ENCODE results near the gene UCP2. TPM values are rescaled to one million over a fixed set of nuclear protein-coding genes. Genes with fewer than 3 reads are reported as not detected.
A peak's percentile ranks its signal among the peaks of the same experiment; 100 is the strongest.

Gene UCP2
- total RNA-seq, 2 experiments from 2014 or later = 199 to 288 TPM

DNA sequence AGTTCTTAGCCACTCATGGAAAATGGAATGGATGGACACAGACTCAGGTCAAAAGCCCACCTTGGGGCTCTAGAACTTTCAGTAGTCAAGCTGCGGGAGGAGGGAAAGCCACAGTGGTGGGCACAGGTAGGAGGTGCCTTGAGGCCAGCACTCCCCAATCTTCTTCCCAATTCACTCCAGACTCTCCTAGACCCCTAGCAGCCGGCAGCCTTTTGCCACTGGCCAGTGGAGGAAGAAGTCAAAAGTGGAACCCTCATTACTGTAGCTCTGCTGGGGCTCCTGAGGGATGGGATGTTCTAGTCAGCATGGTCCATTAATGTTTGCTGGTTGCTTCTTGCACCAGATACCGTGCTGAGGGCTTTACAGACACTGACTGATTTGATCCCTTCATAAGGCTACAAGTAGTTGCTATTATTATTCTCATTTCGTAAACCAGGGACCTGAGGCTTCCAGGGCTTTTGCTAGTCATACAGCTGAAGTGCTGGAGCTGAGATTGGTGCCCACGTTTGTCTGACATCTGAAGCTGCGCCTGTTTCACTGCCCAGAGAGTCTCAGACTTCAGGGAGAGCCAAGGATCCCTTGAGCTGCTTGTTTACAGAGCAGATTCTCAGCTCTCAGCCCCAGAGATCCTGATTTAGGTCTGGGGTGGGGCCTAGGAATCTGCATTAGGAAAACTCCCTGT is 25.2 kb upstream of the UCP2 start:
- H3K27ac Mint-ChIP-seq = no peak overlapping the region
- peaks cover 70% of the 10 kb centered on the region for H3K4me1 Mint-ChIP-seq
- H3K4me3 Mint-ChIP-seq = no peak overlapping the region
- no peak for DNase-seq
- no peak for ATAC-seq
- no peaks in the 10 kb centered on the region for H3K27me3 Mint-ChIP-seq
- H3K9me3 Mint-ChIP-seq (ENCODE audit: low read depth) = no peaks in the 10 kb centered on the region
- H3K36me3 Mint-ChIP-seq = peaks cover 19% of the 10 kb centered on the region
- CTCF ChIA-PET = interaction anchor here (0.5 to 1.4 kb wide), 2 partner anchors 13 to 99 kb away, joined by 3 to 4 read pairs; no protein-coding TSS in a partner anchor

DNA sequence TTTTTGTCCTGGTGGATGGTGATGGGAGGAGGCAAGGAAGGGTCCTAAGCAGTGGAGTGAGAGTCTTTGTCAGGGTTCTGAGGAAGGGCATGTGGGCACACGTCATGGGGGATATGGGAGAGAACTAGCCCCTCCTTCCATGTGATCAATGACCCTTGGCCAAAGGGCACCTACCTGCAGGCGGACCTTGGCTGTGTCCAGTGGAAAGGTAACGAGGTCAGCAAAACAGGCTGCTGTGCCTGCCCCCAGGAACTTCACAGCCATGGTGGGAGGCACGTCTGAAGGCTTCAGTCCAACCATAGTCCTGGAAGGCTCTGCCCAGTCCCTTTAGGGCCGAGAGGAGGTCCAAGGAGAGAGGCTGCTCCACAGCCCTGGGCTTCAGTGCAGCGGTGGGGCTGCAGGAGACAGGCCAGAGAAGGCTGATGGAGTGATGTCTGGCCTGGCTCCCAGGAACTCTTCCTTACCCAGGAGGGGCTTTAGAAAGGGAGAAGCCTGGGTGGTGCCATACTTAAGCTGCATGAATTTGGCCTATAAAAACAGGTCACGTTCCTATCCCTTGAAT is 24.2 kb upstream of the UCP2 start:
- Mint-ChIP-seq H3K27me3 (no peaks in the 10 kb centered on the region), H3K27ac (peak overlapping the region; percentile 54), H3K36me3 (peaks cover 20% of the 10 kb centered on the region), H3K4me3 (no peak overlapping the region), H3K4me1 (peaks cover 63% of the 10 kb centered on the region), H3K9me3 (ENCODE audit: low read depth) (no peaks in the 10 kb centered on the region)
- ATAC-seq (no peak), DNase-seq (no peak)
- CTCF ChIA-PET = no interaction called here

GRCh38 chr11:74005721-74006517 is 23.3 kb upstream of the UCP2 start:
- CTCF ChIA-PET = interaction anchor here (0.8 to 2.7 kb wide), 6 partner anchors 11 to 34 kb away, joined by 3 to 10 read pairs (median 6); partner anchors contain the start of gene UCP2
- DNase-seq (no peak), ATAC-seq (no peak)
- H3K27me3 Mint-ChIP-seq = no peaks in the 10 kb centered on the region
- H3K36me3 Mint-ChIP-seq = peaks cover 21% of the 10 kb centered on the region
- H3K9me3 Mint-ChIP-seq (ENCODE audit: low read depth) = no peaks in the 10 kb centered on the region
- peak overlapping the region; percentile 91 for H3K27ac Mint-ChIP-seq
- no peak overlapping the region for H3K4me3 Mint-ChIP-seq
- H3K4me1 Mint-ChIP-seq = peaks cover 54% of the 10 kb centered on the region

- H3K9me3 Mint-ChIP-seq (ENCODE audit: low read depth) = no peaks in the 10 kb centered on the region
- CTCF ChIA-PET = interaction anchor here (0.7 to 2.7 kb wide), 8 partner anchors 10 to 33 kb away, joined by 3 to 10 read pairs (median 4); partner anchors contain the start of gene UCP2
- peak overlapping the region; percentile 91 for H3K27ac Mint-ChIP-seq
- H3K36me3 Mint-ChIP-seq = peaks cover 21% of the 10 kb centered on the region
- ATAC-seq (peak; percentile 99), DNase-seq (peak; percentile 94)
- H3K4me1 Mint-ChIP-seq = peaks cover 50% of the 10 kb centered on the region
- H3K4me3 Mint-ChIP-seq = peak overlapping the region; percentile 51
- no peaks in the 10 kb centered on the region for H3K27me3 Mint-ChIP-seq
These were observed 22.3 kb upstream of the UCP2 start for GRCh38 chr11:74004759-74005615.

DNA sequence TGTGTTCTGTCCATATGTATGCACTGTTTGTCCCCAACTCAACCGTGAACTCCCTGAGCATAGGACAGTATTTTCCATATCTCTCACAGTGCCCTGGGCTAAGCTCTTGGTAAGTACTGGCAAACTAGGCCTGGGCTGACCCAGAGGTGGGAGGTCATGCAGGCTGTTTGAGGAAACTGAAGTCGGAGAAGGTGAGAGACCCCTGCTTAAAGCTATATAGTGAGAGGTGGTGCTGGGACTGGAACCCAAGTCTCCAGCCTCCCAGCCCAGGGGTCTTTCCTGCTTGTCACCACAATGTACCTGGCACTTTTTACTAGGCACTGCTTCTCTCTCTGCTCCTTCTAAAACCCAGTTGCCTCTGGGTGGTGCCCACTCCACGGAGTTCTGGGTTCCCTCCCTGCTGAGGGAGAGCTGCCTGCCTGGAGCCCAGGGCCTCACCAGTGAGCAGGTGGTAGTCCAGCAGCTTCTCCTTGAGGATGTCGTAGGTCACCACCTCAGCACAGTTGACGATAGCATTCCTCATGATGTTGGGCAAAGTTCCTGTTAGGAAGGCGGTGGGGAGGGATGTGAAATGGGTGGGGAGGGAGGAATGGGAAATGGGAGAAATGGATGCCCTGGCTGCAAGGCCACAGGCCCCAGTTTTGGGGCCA is 21.5 kb upstream of the UCP2 start:
- ATAC-seq = no peak
- Mint-ChIP-seq H3K27me3 (no peaks in the 10 kb centered on the region), H3K4me3 (no peak overlapping the region), H3K9me3 (ENCODE audit: low read depth) (no peaks in the 10 kb centered on the region), H3K27ac (peak overlapping the region; percentile 34), H3K36me3 (peaks cover 20% of the 10 kb centered on the region), H3K4me1 (peaks cover 52% of the 10 kb centered on the region)
- DNase-seq = no peak
- CTCF ChIA-PET = interaction anchor here (0.7 to 2.7 kb wide), 3 partner anchors 9 to 30 kb away, joined by 3 to 10 read pairs (median 7); no protein-coding TSS in a partner anchor

DNA sequence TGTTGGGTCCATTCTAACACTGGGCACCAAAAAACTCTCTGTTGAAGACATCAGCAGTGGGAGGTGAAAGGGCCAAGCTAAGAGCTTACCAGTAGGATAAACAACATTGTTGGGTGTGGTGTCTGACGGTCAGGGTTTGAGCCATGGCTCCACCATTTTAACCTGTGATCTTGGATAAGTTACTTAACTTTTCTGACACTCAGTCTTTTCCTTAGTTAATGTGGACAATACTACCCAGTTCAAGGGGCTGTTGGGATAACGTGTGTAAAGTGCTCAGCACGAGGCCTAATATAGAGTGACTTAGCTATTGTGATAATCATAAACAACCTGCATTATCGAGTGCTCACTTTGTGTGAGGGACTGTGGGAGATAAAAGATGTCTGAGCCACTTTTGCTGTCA is 20.2 kb upstream of the UCP2 start:
- H3K36me3 Mint-ChIP-seq = peaks cover 20% of the 10 kb centered on the region
- no peaks in the 10 kb centered on the region for H3K27me3 Mint-ChIP-seq
- ATAC-seq = no peak
- H3K4me1 Mint-ChIP-seq = peaks cover 45% of the 10 kb centered on the region
- no peak overlapping the region for H3K27ac Mint-ChIP-seq
- no peak for DNase-seq
- H3K9me3 Mint-ChIP-seq (ENCODE audit: low read depth) = no peaks in the 10 kb centered on the region
- no peak overlapping the region for H3K4me3 Mint-ChIP-seq
- CTCF ChIA-PET = interaction anchor here (0.6 to 1.2 kb wide), 3 partner anchors 9 to 19 kb away, joined by 3 to 5 read pairs (median 3); no protein-coding TSS in a partner anchor

- ATAC-seq (no peak), DNase-seq (no peak)
- Mint-ChIP-seq H3K36me3 (peaks cover 24% of the 10 kb centered on the region), H3K27me3 (no peaks in the 10 kb centered on the region), H3K27ac (peak overlapping the region; percentile 8), H3K9me3 (ENCODE audit: low read depth) (no peaks in the 10 kb centered on the region), H3K4me1 (peaks cover 51% of the 10 kb centered on the region), H3K4me3 (no peak overlapping the region)
- CTCF ChIA-PET = interaction anchor here (1.0 to 1.2 kb wide), 2 partner anchors 8 to 18 kb away, joined by 3 read pairs; no protein-coding TSS in a partner anchor
These were observed 19.2 kb upstream of the UCP2 start for GRCh38 chr11:74001822-74002286.

- H3K4me3 Mint-ChIP-seq = no peak overlapping the region
- CTCF ChIA-PET = interaction anchor here (1.0 kb wide), 1 partner anchor 10 kb away, joined by 3 read pairs; no protein-coding TSS in a partner anchor
- peaks cover 49% of the 10 kb centered on the region for H3K4me1 Mint-ChIP-seq
- H3K9me3 Mint-ChIP-seq (ENCODE audit: low read depth) = no peaks in the 10 kb centered on the region
- H3K27ac Mint-ChIP-seq = no peak overlapping the region
- no peak for DNase-seq
- H3K27me3 Mint-ChIP-seq = no peaks in the 10 kb centered on the region
- ATAC-seq = no peak
- peaks cover 24% of the 10 kb centered on the region for H3K36me3 Mint-ChIP-seq
These were observed 17.9 kb upstream of the UCP2 start for GRCh38 chr11:74000307-74001133.

DNA sequence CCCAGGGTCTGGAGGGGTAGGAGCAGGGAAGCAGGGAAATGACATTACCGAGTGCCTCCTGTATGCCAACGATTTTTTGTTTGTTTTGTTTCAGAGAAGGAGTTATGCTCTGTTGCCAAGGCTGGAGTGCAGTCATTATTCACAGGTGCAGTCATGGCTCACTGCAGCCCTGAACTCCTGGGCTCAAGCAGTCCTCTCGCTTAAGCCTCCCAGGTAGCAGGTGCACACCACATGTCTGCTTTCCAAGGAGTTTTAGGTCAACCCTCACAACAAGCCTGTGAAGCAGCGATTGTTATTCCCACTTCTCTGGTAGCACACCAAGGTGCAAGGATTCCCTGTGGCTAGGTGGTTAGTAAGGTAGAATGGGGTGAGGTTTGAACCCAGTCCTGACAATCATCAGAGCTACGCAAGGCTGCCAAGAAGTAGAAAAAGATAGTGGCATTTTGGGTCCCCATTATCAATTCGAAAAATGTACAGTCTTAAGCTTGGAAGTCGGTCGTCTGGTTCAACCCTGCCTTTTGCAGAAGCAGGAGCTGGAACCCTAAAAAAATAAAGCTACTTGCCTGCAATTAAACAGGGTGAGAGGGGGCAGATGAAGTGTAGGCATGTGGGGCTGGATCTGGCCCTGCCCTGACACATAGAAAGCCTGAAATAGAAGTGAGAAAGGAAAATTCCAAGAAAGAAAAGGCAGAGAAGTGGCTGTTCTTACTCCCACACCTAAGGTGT is 17.1 kb upstream of the UCP2 start:
- ATAC-seq (no peak), DNase-seq (no peak)
- Mint-ChIP-seq H3K36me3 (peaks cover 24% of the 10 kb centered on the region), H3K27ac (peak overlapping the region; percentile 5), H3K27me3 (no peaks in the 10 kb centered on the region), H3K4me1 (peaks cover 49% of the 10 kb centered on the region), H3K4me3 (no peak overlapping the region), H3K9me3 (ENCODE audit: low read depth) (no peaks in the 10 kb centered on the region)
- CTCF ChIA-PET = interaction anchor here (0.8 kb wide), 1 partner anchor 11 kb away, joined by 3 read pairs; no protein-coding TSS in a partner anchor

- DNase-seq = no peak
- Mint-ChIP-seq H3K36me3 (peaks cover 24% of the 10 kb centered on the region), H3K27me3 (no peaks in the 10 kb centered on the region), H3K4me3 (no peak overlapping the region), H3K9me3 (ENCODE audit: low read depth) (no peaks in the 10 kb centered on the region), H3K27ac (no peak overlapping the region), H3K4me1 (peaks cover 47% of the 10 kb centered on the region)
- no peak for ATAC-seq
- CTCF ChIA-PET = interaction anchor here (0.8 kb wide), 1 partner anchor 12 kb away, joined by 3 read pairs; no protein-coding TSS in a partner anchor
These were observed 16.4 kb upstream of the UCP2 start for GRCh38 chr11:73998846-73999575.
